T-cell (primary cell): ENCODE results near the gene INSRR. TPM values are rescaled to one million over a fixed set of nuclear protein-coding genes. Genes with fewer than 3 reads are reported as not detected.

Experiments
- ATAC-seq, 4 experiments: fragments of 200-7000 bp in 3 of 4; fragments of 150-1000 bp in 1 of 4; cut with Tn5 transposase; replicated peaks in 1 of 4; 1 replicate in 3 of 4; 2 replicates in 1 of 4; pipeline ENCODE4 v1.10.0; 2021; ENCODE audit warnings: moderate library complexity in 3 of 4, mild to moderate bottlenecking in 2 of 4, moderate number of reproducible peaks in 1 of 4
- CTCF ChIA-PET, 2 donors: fragments of 300-600 bp; sonication (Branson Sonifier 250); formaldehyde crosslinking; loops; one replicate each; lab custom pipeline; 2022; ENCODE audit warnings: antibody characterized with exemption in 2 of 2; lab: Charles Lee
- POLR2A ChIA-PET, 2 donors: fragments of 300-600 bp; sonication (Branson Sonifier 250); formaldehyde crosslinking; loops; one replicate each; lab custom pipeline; 2022; ENCODE audit warnings: antibody characterized with exemption in 2 of 2; lab: Charles Lee
- DNase-seq, 35 experiments: peaks; one replicate each; pipeline versions ENCODE4 v3.0.0 to v3.0.0-alpha.2; 2013 to 2023
- H3K27ac ChIP-seq: one replicate; pipeline ENCODE4 v1.5.1; 2013; ENCODE audit warnings: low read length
- H3K27me3 ChIP-seq, 2 experiments: replicated peaks in 1 of 2; 1 replicate in 1 of 2; 2 replicates in 1 of 2; pipeline versions ENCODE4 v1.6.1 to v1.7.0; 2013; ENCODE audit warnings: low read length in 1 of 2, mixed read lengths in 1 of 2; ENCODE audit not compliant: control insufficient read depth in 2 of 2, insufficient read depth in 2 of 2; ENCODE audit errors: extremely low read depth in 1 of 2
- H3K36me3 ChIP-seq, 2 donors: 1 replicate in 1 of 2; 2 replicates in 1 of 2; pipeline versions ENCODE4 v1.6.1 to v1.7.0; 2013; ENCODE audit warnings: low read length in 1 of 2; ENCODE audit not compliant: control insufficient read depth in 2 of 2, insufficient read depth in 1 of 2; ENCODE audit errors: extremely low read depth in 1 of 2
- H3K4me1 ChIP-seq, 2 experiments: 1 replicate in 1 of 2; 2 replicates in 1 of 2; pipeline versions ENCODE4 v1.6.1 to v1.7.0; 2013; ENCODE audit warnings: low read length in 2 of 2, mixed read lengths in 1 of 2; ENCODE audit not compliant: insufficient read depth in 2 of 2, control insufficient read depth in 1 of 2; ENCODE audit errors: extremely low read depth in 1 of 2
- H3K4me3 ChIP-seq, 2 donors: 1 replicate in 1 of 2; 2 replicates in 1 of 2; pipeline versions ENCODE4 v1.5.1 to v1.7.0; 2013; ENCODE audit warnings: mild to moderate bottlenecking in 2 of 2, low read length in 1 of 2, moderate library complexity in 1 of 2; ENCODE audit not compliant: control insufficient read depth in 1 of 2; ENCODE audit errors: extremely low read depth in 1 of 2
- H3K9me3 ChIP-seq: 2 replicates; pipeline ENCODE4 v1.7.0; 2013
- H3K27ac Mint-ChIP-seq, 2 donors: one replicate each; pipeline ENCODE4 v1.8.0; 2020 to 2021; ENCODE audit warnings: mild to moderate bottlenecking in 2 of 2, mixed read lengths in 2 of 2
- H3K27me3 Mint-ChIP-seq, 2 donors: one replicate each; pipeline ENCODE4 v1.8.0; 2021 to 2022; ENCODE audit warnings: mixed read lengths in 2 of 2
- H3K36me3 Mint-ChIP-seq: one replicate; pipeline ENCODE4 v1.8.0; 2021; ENCODE audit warnings: mixed read lengths
- H3K4me1 Mint-ChIP-seq, 3 donors: one replicate each; pipeline ENCODE4 v1.8.0; 2020 to 2022; ENCODE audit warnings: mixed read lengths in 3 of 3, mild to moderate bottlenecking in 1 of 3
- H3K4me3 Mint-ChIP-seq, 3 donors: one replicate each; pipeline ENCODE4 v1.8.0; 2020 to 2022; ENCODE audit warnings: mild to moderate bottlenecking in 3 of 3, mixed read lengths in 3 of 3, moderate library complexity in 3 of 3
- H3K9me3 Mint-ChIP-seq, 3 donors: one replicate each; pipeline ENCODE4 v1.8.0; 2020 to 2022; ENCODE audit warnings: mixed read lengths in 3 of 3
- WGBS: methylation state at CpG from one replicate; pipeline ENCODE4 v1.1.5; 2013; ENCODE audit warnings: missing lambda C conversion rate; ENCODE audit not compliant: insufficient coverage; 5-methylcytosine and 5-hydroxymethylcytosine counted together
- total RNA-seq, 35 experiments: library from RNA in 6 of 35; stranded (reverse) in 6 of 35; fragments of 120-200 nt in 1 of 35; gene quantifications; one replicate each; pipeline versions ENCODE4 v1.2.1 to v1.2.4 and lab custom pipeline; 2013 to 2026

The INSRR gene
- total RNA-seq, 5 donors from 2014 or later (not counting 1 experiment from before 2014, with no cell fraction given) = 0.07 TPM; not detected in 4

DNA sequence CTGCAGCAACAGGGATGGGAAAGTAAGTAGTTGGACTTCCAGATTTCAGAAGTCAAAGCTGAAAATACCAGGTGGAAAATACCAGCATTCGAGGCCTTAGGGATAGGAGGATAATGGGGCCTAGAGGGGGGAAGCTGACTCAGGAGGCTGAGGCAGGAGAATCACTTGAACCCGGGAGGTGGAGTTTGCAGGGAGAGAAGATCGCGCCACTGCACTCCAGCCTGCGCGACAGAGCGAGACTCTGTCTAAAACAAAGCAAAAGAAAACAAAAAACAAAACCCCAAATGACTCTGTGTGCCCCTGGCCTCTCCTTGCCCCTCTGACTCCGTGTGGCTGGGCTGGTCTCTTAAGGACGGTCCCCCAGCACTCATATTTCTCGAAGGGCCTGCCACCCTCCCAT lies 45.6 kb downstream of the INSRR start:
- H3K27ac ChIP-seq = peak overlapping the region; percentile 99
- Mint-ChIP-seq H3K4me3 (peak overlapping the region; percentile 88 to 92 (median 89)), H3K27ac (peak overlapping the region; percentile 98 to 100), H3K9me3 (no peaks in the 10 kb centered on the region), H3K36me3 (peaks cover 31% of the 10 kb centered on the region), H3K4me1 (peaks cover 60 to 79% (median 72%) of the 10 kb centered on the region in 3 donors), H3K27me3 (no peaks in the 10 kb centered on the region)
- H3K9me3 ChIP-seq = no peaks in the 10 kb centered on the region
- H3K36me3 ChIP-seq = peaks cover 9 to 39% of the 10 kb centered on the region in 2 donors
- WGBS = no CpG with 5 or more reads among the region's 10 CpGs
- no peaks in the 10 kb centered on the region for H3K27me3 ChIP-seq
- ChIA-PET POLR2A (no interaction called here), CTCF (interaction anchor here (0.6 to 1.5 kb wide), 6 partner anchors 10 to 47 kb away, joined by 3 to 12 read pairs (median 6); partner anchors contain the start of gene NTRK1 (in 1 of the 2))
- ATAC-seq = no peak
- H3K4me1 ChIP-seq = peaks cover 25 to 86% of the 10 kb centered on the region in 2 experiments
- H3K4me3 ChIP-seq = peak overlapping the region; percentile 54 to 70
- DNase-seq = no peak

DNA sequence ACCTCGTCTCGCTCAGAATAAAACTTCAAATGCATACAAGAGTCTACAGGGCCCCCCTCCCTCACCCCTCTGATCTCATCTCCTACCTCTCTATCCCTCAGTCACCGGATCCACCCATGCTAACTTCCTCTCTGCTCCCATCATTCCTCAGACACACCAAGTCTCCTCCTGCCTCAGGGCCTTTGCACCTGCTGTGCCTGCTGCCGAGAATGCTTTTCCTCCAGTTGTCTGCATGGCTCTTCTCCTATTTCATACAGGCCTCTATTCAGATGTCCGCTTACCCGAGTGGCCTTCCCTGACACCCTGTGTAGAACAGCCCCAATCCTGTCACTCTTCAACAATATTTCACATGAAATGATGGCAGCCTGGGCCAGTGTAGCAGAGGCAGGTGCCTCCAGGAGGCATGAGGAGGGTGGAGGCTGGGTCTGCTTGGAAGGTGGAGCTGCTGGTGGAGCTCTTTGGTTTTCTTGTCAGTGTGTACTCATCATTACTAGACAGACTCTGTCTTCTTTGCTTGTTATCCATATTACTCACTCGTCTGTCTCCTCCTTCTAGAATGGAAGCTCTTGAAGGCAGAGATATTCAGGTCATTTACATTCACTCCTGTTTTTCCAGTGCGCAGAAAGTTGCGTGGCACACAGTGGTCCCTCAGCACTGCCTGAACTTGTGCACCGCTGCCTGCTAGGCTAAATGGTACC lies 46.5 kb downstream of the INSRR start:
- DNase-seq (no peak), ATAC-seq (no peak)
- Mint-ChIP-seq H3K9me3 (no peaks in the 10 kb centered on the region), H3K4me3 (peak overlapping the region; percentile 88 to 92 (median 89)), H3K36me3 (peaks cover 39% of the 10 kb centered on the region), H3K27ac (peak overlapping the region; percentile 98 to 100), H3K27me3 (no peaks in the 10 kb centered on the region), H3K4me1 (peaks cover 69 to 84% (median 77%) of the 10 kb centered on the region in 3 donors)
- Histone ChIP-seq H3K4me1 (peaks cover 25 to 90% of the 10 kb centered on the region in 2 experiments), H3K4me3 (no peak overlapping the region), H3K9me3 (no peaks in the 10 kb centered on the region), H3K36me3 (peaks cover 9 to 44% of the 10 kb centered on the region in 2 donors), H3K27ac (peak overlapping the region; percentile 99), H3K27me3 (no peaks in the 10 kb centered on the region)
- ChIA-PET POLR2A (interaction anchor here in 1 of 2 donors (0.6 kb wide), 1 partner anchor 101 kb away, joined by 4 read pairs; no protein-coding TSS in a partner anchor), CTCF (interaction anchor here (0.8 to 1.0 kb wide), 2 partner anchors 9 to 10 kb away, joined by 3 to 4 read pairs; no protein-coding TSS in a partner anchor)
- WGBS = 97% methylated on average over 8 of the region's 10 CpGs

DNA sequence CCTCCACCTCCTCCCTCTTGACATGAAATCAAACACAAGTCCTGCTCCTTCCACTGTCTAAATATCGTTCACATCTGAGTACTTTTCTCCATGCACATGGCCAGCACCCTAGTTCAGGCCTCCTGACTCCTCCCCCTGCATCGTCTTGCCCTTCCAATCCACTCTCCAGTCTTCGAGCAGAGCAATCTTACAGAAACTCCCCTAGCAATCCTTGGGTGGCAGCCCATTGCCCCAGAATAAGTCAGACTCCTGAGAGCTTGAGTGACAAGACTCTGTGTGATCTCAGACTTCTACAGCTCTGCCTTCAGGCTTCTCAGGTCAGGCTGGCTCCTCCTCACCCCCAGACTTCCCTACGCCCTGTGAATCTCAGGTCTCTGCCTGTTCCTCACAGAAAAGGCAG lies 47.7 kb downstream of the INSRR start:
- ATAC-seq (no peak), DNase-seq (no peak)
- H3K36me3 ChIP-seq = peaks cover 9 to 52% of the 10 kb centered on the region in 2 donors
- H3K9me3 ChIP-seq = no peaks in the 10 kb centered on the region
- Mint-ChIP-seq H3K27ac (peak overlapping the region; percentile 50 to 98), H3K9me3 (no peaks in the 10 kb centered on the region), H3K4me1 (peaks cover 61 to 75% (median 69%) of the 10 kb centered on the region in 3 donors), H3K27me3 (no peaks in the 10 kb centered on the region), H3K36me3 (peaks cover 46% of the 10 kb centered on the region), H3K4me3 (no peak overlapping the region)
- H3K4me1 ChIP-seq = peaks cover 18 to 83% of the 10 kb centered on the region in 2 experiments
- H3K27ac ChIP-seq = no peak overlapping the region
- WGBS = 85% methylated on average over 4 of the region's 4 CpGs
- POLR2A ChIA-PET = no interaction called here
- H3K4me3 ChIP-seq = no peak overlapping the region
- H3K27me3 ChIP-seq = no peaks in the 10 kb centered on the region
- CTCF ChIA-PET = no interaction called here

DNA sequence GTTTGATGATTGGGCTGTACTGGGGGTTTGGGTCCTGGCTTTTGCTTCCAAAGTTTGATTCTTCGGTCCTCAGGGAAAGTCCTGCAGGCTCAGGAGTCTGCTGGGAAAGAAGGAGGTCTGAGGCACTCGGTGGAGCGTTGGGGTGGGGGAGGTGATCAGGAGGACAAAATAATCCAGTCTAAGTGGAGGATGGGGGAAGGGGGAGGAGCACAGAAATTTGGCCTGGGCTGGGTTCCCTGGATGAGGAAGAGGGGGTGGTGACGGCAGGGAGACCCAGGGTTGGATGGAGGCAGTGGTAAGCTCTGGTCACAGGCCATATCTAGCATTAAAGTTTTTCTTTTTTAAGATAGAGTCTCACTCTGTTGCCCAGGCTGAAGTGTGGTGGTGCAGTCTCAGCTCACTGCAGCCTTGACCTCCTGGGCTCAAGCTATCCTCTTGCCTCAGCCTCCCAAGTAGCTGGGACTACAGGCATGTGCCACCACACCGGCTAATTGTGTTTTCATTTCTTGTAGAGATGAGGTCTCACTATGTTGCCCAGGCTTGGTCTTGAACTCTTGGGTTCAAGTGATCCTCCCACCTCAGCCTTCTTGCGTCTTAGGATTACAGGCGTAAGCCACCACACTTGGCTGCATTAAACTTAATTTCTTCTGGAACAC lies 49.1 kb downstream of the INSRR start:
- Mint-ChIP-seq H3K36me3 (peaks cover 46% of the 10 kb centered on the region), H3K27me3 (no peaks in the 10 kb centered on the region), H3K27ac (no peak overlapping the region), H3K4me3 (no peak overlapping the region), H3K4me1 (peaks cover 48 to 64% (median 56%) of the 10 kb centered on the region in 3 donors), H3K9me3 (no peaks in the 10 kb centered on the region)
- CTCF ChIA-PET = interaction anchor here in 1 of 2 donors (0.9 to 1.1 kb wide), 2 partner anchors 12 to 52 kb away, joined by 3 read pairs; no protein-coding TSS in a partner anchor
- peaks cover 11 to 55% of the 10 kb centered on the region in 2 donors for H3K36me3 ChIP-seq
- H3K4me1 ChIP-seq = peaks cover 7 to 70% of the 10 kb centered on the region in 2 experiments
- POLR2A ChIA-PET = interaction anchor here in 1 of 2 donors (0.6 kb wide), 2 partner anchors 17 to 197 kb away, joined by 4 to 9 read pairs; no protein-coding TSS in a partner anchor
- H3K9me3 ChIP-seq = no peaks in the 10 kb centered on the region
- no peak overlapping the region for H3K4me3 ChIP-seq
- H3K27me3 ChIP-seq = no peaks in the 10 kb centered on the region
- ATAC-seq (no peak), DNase-seq (no peak)
- no peak overlapping the region for H3K27ac ChIP-seq
- 95% methylated on average over 6 of the region's 7 CpGs for WGBS

DNA sequence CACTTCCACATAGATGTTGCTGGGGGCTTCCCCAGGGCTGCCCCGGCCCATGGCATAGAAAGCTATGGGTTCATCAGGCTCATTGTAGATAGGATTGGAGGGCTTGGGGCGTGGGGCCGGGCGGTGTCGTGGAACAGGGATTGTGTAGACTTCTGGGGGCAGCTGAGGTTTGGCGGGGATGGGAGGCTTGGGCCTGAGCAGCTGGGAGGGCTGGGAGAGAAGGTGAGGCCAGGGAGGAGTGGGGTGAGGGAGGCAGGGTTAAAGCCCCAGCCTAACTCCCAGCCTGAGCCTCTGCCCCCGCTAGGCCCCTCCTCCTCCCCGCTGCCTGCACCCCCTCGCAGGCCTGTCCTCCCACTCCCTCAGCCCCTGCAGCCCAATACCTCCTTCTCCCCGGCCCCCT lies 49.6 kb downstream of the INSRR start:
- CTCF ChIA-PET = no interaction called here
- Mint-ChIP-seq H3K4me1 (peaks cover 42 to 62% (median 53%) of the 10 kb centered on the region in 3 donors), H3K27me3 (no peaks in the 10 kb centered on the region), H3K4me3 (no peak overlapping the region), H3K36me3 (peaks cover 46% of the 10 kb centered on the region), H3K9me3 (no peaks in the 10 kb centered on the region), H3K27ac (peak overlapping the region; percentile 64 to 75)
- H3K4me3 ChIP-seq = no peak overlapping the region
- peaks cover 3 to 64% of the 10 kb centered on the region in 2 experiments for H3K4me1 ChIP-seq
- H3K27ac ChIP-seq = no peak overlapping the region
- WGBS = 96% methylated on average over 4 of the region's 10 CpGs
- DNase-seq = no peak
- no peaks in the 10 kb centered on the region for H3K27me3 ChIP-seq
- POLR2A ChIA-PET = interaction anchor here in 1 of 2 donors (0.6 kb wide), 1 partner anchor 16 kb away, joined by 9 read pairs; no protein-coding TSS in a partner anchor
- no peaks in the 10 kb centered on the region for H3K9me3 ChIP-seq
- H3K36me3 ChIP-seq = peaks cover 11 to 55% of the 10 kb centered on the region in 2 donors
- no peak for ATAC-seq
